Measurements from ENCODE around the gene KCNT2. TPM values are rescaled to one million over a fixed set of nuclear protein-coding genes. Genes with fewer than 3 reads are reported as not detected.

KCNT2 gene
- total and polyA plus RNA-seq, 2 donors (not counting 3 experiments of a cell fraction or from before 2014, with no cell fraction given), result 0.46 to 1.6 TPM

- FAIRE-seq, result no peak
- Histone ChIP-seq H3K4me1 (ENCODE audit: control insufficient read depth, extremely low read depth, insufficient read depth, low read length) (no peaks in the 10 kb centered on the region), H3K27me3 (ENCODE audit: control insufficient read depth in 2 of 2, insufficient read depth in 2 of 2, low read length in 2 of 2) (no peaks in the 10 kb centered on the region), H3K4me3 (replicated peaks in 1 of 3; ENCODE audit: insufficient read depth in 1 of 3, low read depth in 1 of 3, low read length in 3 of 3) (no peak overlapping the region), H3K27ac (ENCODE audit: insufficient read depth, low read depth, low read length) (no peak overlapping the region), H3K36me3 (ENCODE audit: control insufficient read depth in 2 of 2, extremely low read depth in 1 of 2, insufficient read depth in 2 of 2, low read length in 2 of 2) (no peaks in the 10 kb centered on the region), H3K9me3 (replicated peaks; ENCODE audit: control insufficient read depth, insufficient read depth, low read length) (no peaks in the 10 kb centered on the region), H3K9ac (replicated peaks; ENCODE audit: extremely low read depth, insufficient read depth, low read length) (no peak overlapping the region), H3K4me2 (ENCODE audit: insufficient read depth, low read length) (no peak overlapping the region), H3K9me1 (replicated peaks; ENCODE audit: control insufficient read depth, extremely low read depth, insufficient read depth, low read length) (no peaks in the 10 kb centered on the region), H4K20me1 (replicated peaks; ENCODE audit: control insufficient read depth, extremely low read depth, insufficient read depth, low read length) (no peaks in the 10 kb centered on the region), H3K79me2 (ENCODE audit: control insufficient read depth, insufficient read depth, low read length) (no peaks in the 10 kb centered on the region), H2AFZ (ENCODE audit: low read depth, low read length) (no peak overlapping the region)
- no TSS peak for BruUV-seq (replicated peaks)
- TF ChIP-seq JUN (IDR thresholded peaks at IDR 0.05; ENCODE audit: borderline replicate concordance, insufficient read depth, insufficient read length, low read depth) (no peak), POLR2A (IDR thresholded peaks at IDR 0.05; ENCODE audit: low read depth, low read length) (no peak), EZH2 (IDR thresholded peaks at IDR 0.05; ENCODE audit: borderline replicate concordance, low read depth, low read length, severe bottlenecking) (no peak), GATA2 (IDR thresholded peaks at IDR 0.05; ENCODE audit: insufficient read depth, insufficient read length, low read depth, low read length) (no peak), FOS (IDR thresholded peaks at IDR 0.05; ENCODE audit: borderline replicate concordance, insufficient read depth, low read length) (no peak), POLR2AphosphoS5 (IDR thresholded peaks at IDR 0.05; ENCODE audit: insufficient read depth, low read depth, low read length) (no peak), MYC (IDR thresholded peaks at IDR 0.05; ENCODE audit: low read depth, low read length) (no peak)
- TF ChIP-seq, protein P1, sequence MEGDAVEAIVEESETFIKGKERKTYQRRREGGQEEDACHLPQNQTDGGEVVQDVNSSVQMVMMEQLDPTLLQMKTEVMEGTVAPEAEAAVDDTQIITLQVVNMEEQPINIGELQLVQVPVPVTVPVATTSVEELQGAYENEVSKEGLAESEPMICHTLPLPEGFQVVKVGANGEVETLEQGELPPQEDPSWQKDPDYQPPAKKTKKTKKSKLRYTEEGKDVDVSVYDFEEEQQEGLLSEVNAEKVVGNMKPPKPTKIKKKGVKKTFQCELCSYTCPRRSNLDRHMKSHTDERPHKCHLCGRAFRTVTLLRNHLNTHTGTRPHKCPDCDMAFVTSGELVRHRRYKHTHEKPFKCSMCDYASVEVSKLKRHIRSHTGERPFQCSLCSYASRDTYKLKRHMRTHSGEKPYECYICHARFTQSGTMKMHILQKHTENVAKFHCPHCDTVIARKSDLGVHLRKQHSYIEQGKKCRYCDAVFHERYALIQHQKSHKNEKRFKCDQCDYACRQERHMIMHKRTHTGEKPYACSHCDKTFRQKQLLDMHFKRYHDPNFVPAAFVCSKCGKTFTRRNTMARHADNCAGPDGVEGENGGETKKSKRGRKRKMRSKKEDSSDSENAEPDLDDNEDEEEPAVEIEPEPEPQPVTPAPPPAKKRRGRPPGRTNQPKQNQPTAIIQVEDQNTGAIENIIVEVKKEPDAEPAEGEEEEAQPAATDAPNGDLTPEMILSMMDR (IDR thresholded peaks at IDR 0.05; ENCODE audit: extremely low read depth in 1 of 2, insufficient read depth in 1 of 2, low read depth in 1 of 2, low read length in 2 of 2), result no peak
- TF ChIP-seq, protein P2, sequence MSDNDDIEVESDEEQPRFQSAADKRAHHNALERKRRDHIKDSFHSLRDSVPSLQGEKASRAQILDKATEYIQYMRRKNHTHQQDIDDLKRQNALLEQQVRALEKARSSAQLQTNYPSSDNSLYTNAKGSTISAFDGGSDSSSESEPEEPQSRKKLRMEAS (IDR thresholded peaks at IDR 0.05; ENCODE audit: insufficient read depth, insufficient read length), result no peak
- intact Hi-C loops (cut with micrococcal nuclease) (no loop called here), dilution Hi-C loops (cut with MboI; ENCODE audit: extremely low pct_ligation_motif_present, low sequenced_read_pairs) (no loop called here)
- DNase-seq (ENCODE audit: low read depth, low spot score), result peak; percentile 25
- POLR2A ChIA-PET, result no interaction called here
- CTCF ChIA-PET, result interaction anchor here (1.0 to 4.7 kb wide), 3 partner anchors 10 to 278 kb away, joined by 3 to 26 read pairs (median 4); no protein-coding TSS in a partner anchor
Measured at GRCh38 chr1:196382383-196382782, 225.9 kb downstream of the KCNT2 start.
